ENCODE data around the gene TMEM43. TPM values are rescaled to one million over a fixed set of nuclear protein-coding genes. Genes with fewer than 3 reads are reported as not detected.

TMEM43 gene
- polyA plus RNA-seq, 3 donors: 55.4 to 69.7 (median 66.7) TPM

DNA sequence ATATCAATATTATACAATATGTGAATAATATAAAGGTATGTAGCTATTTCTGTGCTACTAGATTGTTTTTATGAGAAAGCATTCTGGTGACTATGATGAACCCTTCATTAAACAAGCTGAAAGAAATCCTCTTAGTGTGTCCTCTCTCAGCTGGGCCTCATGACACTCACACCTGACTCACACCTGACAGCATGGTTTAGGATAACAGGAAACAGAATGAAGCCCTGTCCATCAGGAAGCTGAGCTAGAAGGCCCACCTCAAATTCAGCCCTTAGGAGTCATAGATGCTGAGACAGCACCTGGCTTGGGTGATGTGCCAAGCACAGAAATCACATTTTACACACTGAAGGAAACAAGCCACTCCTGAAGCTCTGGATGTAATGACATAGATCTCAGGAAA, 31.0 kb upstream of the TMEM43 start:
- Mint-ChIP-seq H3K36me3 (no peaks in the 10 kb centered on the region), H3K4me1 (no peaks in the 10 kb centered on the region), H3K9me3 (peaks cover 4 to 18% (median 9%) of the 10 kb centered on the region in 7 donors), H3K4me3 (no peak overlapping the region), H3K27me3 (ENCODE audit: low read depth in 3 of 3) (peaks cover 5 to 11% (median 10%) of the 10 kb centered on the region in 3 donors), H3K27ac (no peak overlapping the region)
- H3K79me2 ChIP-seq (ENCODE audit: insufficient read depth, low read length): no peaks in the 10 kb centered on the region
- no peaks in the 10 kb centered on the region for H4K20me1 ChIP-seq (ENCODE audit: insufficient read depth, low read length)
- no peak overlapping the region for H3K27ac ChIP-seq (ENCODE audit: low read depth in 1 of 2, low read length in 2 of 2)
- H3K36me3 ChIP-seq (replicated peaks in 1 of 2; ENCODE audit: control insufficient read depth in 1 of 2, insufficient read depth in 2 of 2, low read length in 2 of 2): no peaks in the 10 kb centered on the region
- H3K4me1 ChIP-seq (ENCODE audit: control insufficient read depth in 1 of 2, insufficient read depth in 2 of 2, low read length in 2 of 2): no peaks in the 10 kb centered on the region
- no peak for DNase-seq
- H3K4me3 ChIP-seq (replicated peaks in 1 of 3; ENCODE audit: low read depth in 2 of 3, low read length in 3 of 3): no peak overlapping the region
- H3K4me2 ChIP-seq (replicated peaks; ENCODE audit: extremely low read depth, low read length, poor library complexity, severe bottlenecking): no peak overlapping the region
- no peak overlapping the region for H3K9ac ChIP-seq (ENCODE audit: insufficient read depth, low read length, poor library complexity, severe bottlenecking)
- H2AFZ ChIP-seq (ENCODE audit: insufficient read depth, low read depth, low read length, poor library complexity, severe bottlenecking): no peak overlapping the region
- intact Hi-C loops (cut with micrococcal nuclease): no loop called here
- H3K9me3 ChIP-seq (replicated peaks in 1 of 2; ENCODE audit: control insufficient read depth in 1 of 2, insufficient read depth in 1 of 2, low read length in 2 of 2): no peaks in the 10 kb centered on the region
- peaks cover 0 to 4% of the 10 kb centered on the region in 2 donors for H3K27me3 ChIP-seq (ENCODE audit: control insufficient read depth in 2 of 2, insufficient read depth in 2 of 2, low read length in 2 of 2)
- TF ChIP-seq, protein P1, sequence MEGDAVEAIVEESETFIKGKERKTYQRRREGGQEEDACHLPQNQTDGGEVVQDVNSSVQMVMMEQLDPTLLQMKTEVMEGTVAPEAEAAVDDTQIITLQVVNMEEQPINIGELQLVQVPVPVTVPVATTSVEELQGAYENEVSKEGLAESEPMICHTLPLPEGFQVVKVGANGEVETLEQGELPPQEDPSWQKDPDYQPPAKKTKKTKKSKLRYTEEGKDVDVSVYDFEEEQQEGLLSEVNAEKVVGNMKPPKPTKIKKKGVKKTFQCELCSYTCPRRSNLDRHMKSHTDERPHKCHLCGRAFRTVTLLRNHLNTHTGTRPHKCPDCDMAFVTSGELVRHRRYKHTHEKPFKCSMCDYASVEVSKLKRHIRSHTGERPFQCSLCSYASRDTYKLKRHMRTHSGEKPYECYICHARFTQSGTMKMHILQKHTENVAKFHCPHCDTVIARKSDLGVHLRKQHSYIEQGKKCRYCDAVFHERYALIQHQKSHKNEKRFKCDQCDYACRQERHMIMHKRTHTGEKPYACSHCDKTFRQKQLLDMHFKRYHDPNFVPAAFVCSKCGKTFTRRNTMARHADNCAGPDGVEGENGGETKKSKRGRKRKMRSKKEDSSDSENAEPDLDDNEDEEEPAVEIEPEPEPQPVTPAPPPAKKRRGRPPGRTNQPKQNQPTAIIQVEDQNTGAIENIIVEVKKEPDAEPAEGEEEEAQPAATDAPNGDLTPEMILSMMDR (IDR thresholded peaks at IDR 0.05): no peak

DNA sequence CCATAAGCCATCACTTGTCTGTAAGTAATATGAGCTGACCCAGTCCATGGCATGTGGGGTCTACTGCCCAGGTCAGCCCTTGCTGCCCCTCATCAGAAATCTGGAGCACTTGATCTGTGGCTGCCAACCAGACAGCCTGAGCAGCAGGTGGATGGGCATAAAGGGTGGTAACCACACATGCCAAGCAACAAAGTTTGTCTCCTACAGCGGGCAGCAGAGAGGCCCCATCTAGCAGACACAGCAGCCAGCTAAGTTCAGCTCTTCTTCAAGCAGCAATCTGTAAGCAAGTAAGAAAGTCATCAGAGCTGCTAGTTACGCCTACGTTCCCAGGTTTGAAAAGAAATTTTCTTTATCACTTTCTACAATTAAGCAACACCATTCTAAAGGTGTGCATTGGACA, 28.1 kb upstream of the TMEM43 start:
- H3K4me1 Mint-ChIP-seq: no peaks in the 10 kb centered on the region
- no peaks in the 10 kb centered on the region for H3K36me3 Mint-ChIP-seq
- peaks cover 3 to 15% (median 7%) of the 10 kb centered on the region in 7 donors for H3K9me3 Mint-ChIP-seq
- no peaks in the 10 kb centered on the region for H3K79me2 ChIP-seq (ENCODE audit: insufficient read depth, low read length)
- WGBS (ENCODE audit: insufficient coverage): no CpG with 5 or more reads among the region's 3 CpGs
- H3K27me3 Mint-ChIP-seq (ENCODE audit: low read depth in 3 of 3): peaks cover 5 to 15% (median 10%) of the 10 kb centered on the region in 3 donors
- H3K4me2 ChIP-seq (replicated peaks; ENCODE audit: extremely low read depth, low read length, poor library complexity, severe bottlenecking): no peak overlapping the region
- no peaks in the 10 kb centered on the region for H4K20me1 ChIP-seq (ENCODE audit: insufficient read depth, low read length)
- intact Hi-C loops (cut with micrococcal nuclease): no loop called here
- no peaks in the 10 kb centered on the region for H3K9me3 ChIP-seq (replicated peaks in 1 of 2; ENCODE audit: control insufficient read depth in 1 of 2, insufficient read depth in 1 of 2, low read length in 2 of 2)
- H3K4me3 ChIP-seq (replicated peaks in 1 of 3; ENCODE audit: low read depth in 2 of 3, low read length in 3 of 3): no peak overlapping the region
- TF ChIP-seq, protein P1 (IDR thresholded peaks at IDR 0.05): no peak
- no peak overlapping the region for H3K27ac ChIP-seq (ENCODE audit: low read depth in 1 of 2, low read length in 2 of 2)
- H3K27ac Mint-ChIP-seq: no peak overlapping the region
- peaks cover 0 to 4% of the 10 kb centered on the region in 2 donors for H3K27me3 ChIP-seq (ENCODE audit: control insufficient read depth in 2 of 2, insufficient read depth in 2 of 2, low read length in 2 of 2)
- H3K4me3 Mint-ChIP-seq: no peak overlapping the region
- no peak overlapping the region for H3K9ac ChIP-seq (ENCODE audit: insufficient read depth, low read length, poor library complexity, severe bottlenecking)
- H2AFZ ChIP-seq (ENCODE audit: insufficient read depth, low read depth, low read length, poor library complexity, severe bottlenecking): no peak overlapping the region
- DNase-seq: no peak
- no peaks in the 10 kb centered on the region for H3K36me3 ChIP-seq (replicated peaks in 1 of 2; ENCODE audit: control insufficient read depth in 1 of 2, insufficient read depth in 2 of 2, low read length in 2 of 2)
- no peaks in the 10 kb centered on the region for H3K4me1 ChIP-seq (ENCODE audit: control insufficient read depth in 1 of 2, insufficient read depth in 2 of 2, low read length in 2 of 2)

Measured in CD14-positive monocyte (primary cell).